GM03348 (cell line): ENCODE data around the gene RAD51D.
"Not testable (repeated sequence)": the region's sequence is repeated elsewhere in the genome, so short reads cannot be mapped to it uniquely, and the experiment has no call there.

Source experiments
- DNase-seq: peaks from one replicate; pipeline ENCODE4 v3.0.0; 2012; ENCODE audit warnings: low spot score

Gene RAD51D

DNA sequence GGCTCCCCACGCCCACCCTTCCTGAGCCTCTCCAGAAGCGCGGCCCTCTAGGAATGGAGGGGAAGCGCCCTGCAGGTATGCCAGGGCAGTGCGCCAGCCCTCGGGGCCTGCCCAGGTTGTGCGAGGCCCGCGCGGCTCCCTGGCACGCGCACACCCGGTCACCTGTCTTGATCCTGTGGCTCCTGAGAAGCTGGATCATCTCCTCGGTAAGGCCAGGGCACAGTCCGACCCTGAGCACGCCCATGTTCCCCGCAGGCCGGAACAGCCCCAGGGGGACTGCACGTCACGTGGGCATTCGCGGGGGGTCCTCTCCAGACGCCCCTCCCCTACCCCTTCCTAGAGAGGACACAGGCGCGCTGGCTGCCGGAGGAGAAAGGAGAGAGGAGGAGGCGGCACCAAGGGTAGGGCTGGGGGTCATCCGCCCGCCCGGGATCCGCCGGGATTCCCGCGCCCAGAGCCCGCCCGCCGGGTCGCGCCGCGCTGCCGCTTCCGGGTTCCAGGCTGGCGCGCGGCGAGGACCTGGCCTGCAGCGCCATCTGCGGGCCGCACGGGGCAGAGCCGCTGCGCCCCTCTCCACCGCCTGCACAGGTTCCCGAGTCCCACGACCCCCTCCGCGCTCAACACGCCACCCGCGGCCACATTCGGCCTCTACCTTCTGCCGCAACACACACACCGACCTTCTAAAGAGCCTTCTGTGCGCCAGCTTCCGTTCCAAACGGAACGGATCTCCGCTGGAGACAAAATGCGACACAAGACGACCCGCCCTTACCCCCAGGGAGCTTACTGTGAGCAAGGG lies at the start of gene RAD51D:
RAD51D (minus strand) TSS at position 491 of the 796 bp plus-strand sequence; CDS start at position 244, 247 bp downstream.
- peak; percentile 95 for DNase-seq

DNA sequence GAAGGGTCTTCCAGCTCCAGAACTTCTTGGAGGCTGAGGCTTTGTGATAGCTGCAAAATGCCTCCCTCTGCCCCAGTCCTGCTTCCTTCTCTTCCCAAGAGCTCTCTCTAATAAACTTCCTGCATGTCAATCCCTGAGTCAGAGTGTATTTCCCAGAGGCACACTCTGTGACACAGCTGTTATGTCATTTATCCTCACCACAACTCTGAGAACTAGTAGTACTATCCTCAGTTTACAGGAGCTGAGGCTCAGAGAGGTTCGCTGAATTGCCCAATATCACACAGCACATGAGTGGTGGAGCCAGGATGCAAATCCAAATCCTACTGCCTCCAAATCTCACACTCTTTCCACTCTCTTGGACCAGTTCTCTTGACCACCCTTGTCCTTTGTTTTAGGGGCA lies 48.0 kb upstream of the RAD51D start:
- DNase-seq, result no peak

DNA sequence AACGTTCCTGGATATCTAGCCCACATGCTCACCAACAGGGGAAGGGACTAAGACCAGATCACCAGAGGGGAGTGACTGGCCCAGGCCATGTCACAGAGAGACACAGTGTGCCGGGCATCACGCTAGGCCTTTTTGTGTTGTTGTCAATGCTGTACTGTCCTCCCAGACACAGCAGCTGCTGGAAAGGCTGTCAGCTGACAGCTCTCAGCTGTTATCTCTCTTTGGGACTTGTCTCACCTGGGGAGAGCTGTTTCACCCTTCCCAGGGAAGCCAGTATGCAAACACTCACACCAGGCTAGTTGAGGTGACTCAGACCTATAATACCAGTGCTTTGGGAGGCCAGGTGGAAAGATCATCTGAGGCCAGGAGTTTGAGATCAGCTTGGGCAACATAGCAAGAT lies 47.4 kb upstream of the RAD51D start:
- no peak for DNase-seq

DNA sequence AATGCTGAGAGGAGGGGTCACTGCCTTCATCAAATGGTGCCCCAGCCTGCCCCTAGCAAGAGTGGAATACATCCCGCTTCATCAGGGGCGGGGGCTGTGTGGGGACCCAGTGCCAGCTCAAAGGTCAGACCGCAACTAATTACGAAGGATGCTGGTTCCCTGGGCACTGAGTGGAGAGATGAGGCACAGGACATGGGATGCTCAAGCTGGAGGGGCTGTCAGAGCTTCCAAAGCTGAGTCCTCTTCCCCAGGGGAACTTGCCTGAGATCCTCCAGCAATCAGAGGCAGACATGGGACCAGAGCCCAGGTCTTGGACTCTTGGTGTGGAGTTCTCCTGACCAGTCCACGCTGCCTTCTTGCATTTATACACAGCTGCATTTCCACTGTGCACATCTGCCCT lies 46.9 kb upstream of the RAD51D start:
- DNase-seq, result no peak

DNA sequence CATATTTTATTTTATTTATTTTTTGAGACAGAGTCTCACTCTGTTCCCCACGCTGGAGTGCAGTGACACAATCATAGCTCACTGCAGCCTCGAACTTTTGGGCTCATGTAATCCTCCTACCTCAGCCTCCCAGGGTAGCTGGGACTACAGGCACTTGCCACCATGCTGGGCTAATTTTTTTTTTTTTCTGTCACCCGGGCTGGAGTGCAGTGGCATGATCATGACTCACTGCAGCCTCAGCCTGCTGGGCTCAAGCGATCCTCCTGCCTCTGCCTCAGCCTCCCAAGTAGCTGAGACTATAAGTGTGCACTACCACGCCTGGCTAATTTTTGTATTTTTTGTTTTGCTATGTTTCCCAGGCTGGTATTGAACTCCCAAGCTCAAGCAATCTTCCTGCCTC lies 45.1 kb upstream of the RAD51D start:
- no peak for DNase-seq

DNA sequence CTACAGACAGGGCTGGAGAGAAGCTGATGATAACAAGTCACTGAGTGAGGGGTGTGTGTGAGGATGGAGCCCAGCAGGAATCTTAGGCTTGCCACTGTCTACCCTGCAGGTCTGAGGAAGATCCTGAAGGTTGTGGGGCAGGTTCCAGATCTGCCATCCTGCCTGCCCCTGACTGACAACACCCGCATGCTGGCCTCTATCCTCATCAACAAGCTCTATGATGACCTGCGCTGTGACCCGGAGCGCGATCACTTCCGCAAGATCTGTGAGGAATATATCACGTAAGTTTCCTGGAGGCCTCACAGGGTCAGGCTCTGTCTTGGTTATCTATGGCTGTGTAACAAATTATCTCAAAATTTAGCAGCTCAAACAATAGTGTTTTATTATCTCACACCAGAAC lies 44.2 kb upstream of the RAD51D start:
- no peak for DNase-seq

DNA sequence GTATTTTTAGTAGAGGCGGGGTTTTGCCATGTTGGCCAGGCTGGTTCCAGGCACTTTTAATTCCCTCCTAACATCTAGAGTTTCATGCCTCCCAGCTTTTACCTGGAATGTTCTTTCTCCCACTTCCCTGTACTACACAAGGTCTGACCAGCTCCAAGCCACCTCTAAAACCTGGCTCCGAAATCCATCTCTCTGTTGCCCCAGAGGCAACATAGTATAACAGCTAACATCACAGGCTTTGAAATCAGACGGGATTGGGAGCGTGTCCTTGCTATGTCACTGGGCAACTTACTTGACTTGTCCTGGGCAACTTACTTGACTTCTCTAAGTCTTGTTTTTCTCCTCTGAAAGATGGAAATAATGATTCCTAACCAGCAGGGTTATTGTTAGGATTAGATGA lies 43.1 kb upstream of the RAD51D start:
- DNase-seq, result no peak

DNA sequence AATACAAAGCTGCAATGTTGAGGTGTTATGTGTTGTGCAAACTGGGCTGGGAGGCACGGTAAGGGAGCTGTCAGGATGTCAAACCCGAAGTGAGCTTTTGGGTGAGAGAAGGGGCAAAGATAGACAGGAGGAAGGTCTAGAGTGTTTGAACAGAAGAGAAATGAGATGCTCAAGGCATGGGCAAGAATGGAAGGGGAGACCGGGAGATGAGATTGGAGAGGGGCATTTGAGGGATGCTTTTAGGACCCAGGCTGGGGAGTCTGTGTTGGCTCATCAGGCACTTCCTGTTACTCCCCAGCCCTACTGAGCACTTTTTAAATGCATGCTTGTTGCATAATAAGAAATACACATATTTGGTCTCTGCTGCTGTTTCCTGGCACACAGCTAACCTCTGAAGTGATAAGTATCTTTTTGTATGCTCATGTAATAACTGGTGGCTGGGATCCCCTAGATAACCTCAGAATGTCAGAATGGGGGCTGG lies 41.7 kb upstream of the RAD51D start:
- no peak for DNase-seq

DNA sequence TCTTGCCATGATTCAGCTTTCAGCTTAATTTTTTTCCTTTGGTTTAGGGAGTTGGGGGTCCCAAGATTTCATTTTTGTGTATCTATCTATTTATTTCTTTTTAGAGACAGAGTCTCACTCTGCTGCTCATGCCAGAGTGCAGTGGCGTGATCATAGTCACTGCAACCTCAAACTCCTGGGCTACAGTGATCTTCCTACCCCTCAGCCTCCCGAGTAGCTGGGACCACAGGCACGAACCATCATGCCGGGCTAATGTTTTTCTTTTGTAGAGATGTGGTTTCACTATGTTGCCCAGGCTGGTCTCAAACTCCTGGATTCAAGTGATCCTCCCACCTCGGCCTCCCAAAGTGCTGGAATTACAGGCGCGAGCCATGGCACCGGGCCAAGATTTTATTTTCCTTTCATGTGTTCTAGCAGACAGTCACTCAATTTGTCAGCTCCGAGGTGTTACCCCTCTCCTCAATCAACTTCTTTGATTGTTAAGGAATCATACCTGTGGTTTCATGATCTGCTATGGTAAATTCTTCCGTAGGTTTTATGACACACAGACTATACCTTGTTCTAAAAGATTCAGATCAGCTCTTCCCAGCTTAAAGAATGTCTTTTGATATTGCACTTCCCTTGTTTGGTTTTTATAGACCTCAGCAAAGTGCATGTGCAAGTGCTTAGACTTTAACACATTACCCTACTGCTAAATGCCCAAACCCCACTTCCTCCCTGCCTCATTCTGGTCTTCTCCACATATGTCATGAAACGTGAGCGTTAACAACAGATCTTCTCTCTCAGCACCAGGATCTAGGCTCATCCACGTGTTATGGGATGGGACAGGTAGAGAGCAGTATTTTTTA lies 40.9 kb upstream of the RAD51D start:
- no peak for DNase-seq

DNA sequence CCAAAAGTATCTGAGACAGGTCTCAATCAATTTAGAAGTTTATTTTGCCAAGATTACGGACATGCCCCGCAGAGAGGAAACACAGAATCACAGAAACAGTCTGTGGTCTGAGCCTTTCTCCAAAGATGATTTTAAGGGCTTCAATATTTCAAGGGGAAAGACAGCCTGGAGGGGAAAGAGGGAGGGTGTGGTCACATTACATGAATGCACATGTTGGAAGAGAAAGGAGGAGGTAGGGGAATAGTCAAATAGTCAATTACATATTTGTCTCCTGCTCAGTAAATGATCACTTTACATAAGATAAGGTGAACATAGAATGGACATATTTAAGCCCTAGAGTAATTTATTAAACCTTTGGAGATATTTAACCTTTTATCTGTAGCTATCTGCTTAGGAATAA lies 40.3 kb upstream of the RAD51D start:
- DNase-seq, result no peak

DNA sequence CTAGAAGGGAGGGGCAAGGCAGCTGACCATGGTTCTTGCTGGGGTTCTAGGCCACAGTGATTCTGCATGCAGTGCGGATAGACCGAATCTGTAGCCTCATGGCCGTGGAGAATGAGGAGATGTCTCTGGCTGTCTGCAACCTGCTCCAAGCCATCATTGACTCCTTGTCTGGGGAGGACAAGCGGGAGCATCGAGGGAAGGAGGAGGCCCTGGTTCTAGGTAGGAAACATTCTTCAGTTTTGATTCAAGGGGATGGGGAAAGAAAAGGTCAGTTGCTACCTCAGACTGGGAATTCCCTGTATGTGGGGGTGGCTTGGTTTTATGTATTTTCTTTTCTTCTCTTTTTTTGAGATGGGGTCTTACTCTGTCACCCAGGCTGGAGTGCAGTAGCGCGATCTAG lies 35.6 kb upstream of the RAD51D start:
- DNase-seq, result no peak

DNA sequence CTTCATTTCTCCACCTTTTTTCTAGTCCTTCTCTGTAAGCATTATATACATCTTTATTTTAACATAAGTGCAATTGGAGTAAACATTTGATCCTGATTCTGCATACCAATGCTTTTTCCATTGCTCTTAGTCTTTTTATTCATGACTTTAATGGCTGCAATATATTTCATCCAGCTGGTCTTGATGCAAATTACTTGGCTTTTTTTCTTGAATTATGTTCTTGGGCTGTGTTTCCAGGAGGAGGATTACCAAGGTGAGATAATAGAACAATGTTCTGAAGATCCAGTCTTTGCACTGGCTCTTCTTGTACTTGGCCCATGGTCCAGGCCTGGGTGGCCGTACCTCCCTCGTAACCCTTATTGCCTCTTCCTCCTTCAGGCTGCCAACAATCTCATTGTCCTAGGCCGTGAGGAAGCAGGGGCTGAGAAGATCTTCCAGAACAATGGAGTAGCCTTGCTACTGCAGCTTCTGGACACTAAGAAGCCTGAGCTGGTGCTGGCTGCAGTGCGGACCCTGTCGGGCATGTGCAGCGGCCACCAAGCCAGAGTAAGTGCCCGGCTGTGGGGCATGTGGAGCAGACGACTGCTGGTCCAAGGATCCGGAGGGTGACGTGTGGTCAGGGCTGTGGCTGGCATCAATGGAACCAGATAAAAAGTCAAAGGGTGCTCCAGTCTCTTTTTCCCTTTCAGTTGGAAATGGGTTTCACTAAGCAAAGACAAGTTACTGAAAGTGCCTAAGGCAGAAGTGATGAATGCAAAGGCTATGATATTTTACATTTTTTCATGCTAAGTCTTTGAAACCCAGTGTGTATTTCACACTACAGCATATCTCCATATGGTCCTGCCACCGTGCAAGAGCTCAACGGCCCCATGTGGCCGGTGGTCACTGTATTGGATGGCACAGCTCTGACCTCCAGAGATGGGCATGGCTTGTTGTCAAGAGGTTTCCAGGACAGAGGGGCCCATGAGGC lies 34.8 kb upstream of the RAD51D start:
- DNase-seq, result no peak

DNA sequence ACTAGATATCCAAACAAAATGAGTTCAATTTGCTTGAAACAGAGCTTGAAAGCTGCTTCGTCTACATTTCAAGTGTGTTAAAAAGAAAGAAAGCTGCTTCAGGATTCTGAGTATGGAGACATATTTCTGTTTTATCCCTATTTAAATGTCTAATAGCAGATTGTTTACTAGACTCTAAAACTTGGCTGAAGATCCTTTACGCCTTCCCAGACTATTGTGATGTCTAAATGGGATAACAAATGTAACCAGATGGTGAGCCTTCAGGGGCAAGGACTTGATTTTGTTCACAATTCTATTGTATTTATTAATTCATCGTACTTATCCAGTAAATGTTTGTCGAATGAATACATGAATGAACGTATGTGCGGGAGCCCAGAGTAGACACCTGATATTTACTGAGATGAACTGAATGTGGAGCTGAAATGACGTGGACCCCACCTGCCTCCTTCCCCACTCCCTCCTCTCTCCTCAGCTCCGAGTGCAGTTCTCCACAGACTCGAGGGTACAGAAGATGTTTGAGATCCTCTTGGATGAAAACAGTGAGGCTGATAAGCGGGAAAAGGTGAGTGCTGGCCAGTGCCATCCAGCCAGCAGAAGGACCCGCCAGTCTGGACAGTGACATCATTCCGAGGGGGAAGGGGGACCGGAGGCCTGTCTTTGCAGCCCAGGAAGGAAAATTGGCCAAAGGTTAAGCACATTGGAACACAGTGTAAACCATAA lies 32.9 kb upstream of the RAD51D start:
- DNase-seq, result no peak

DNA sequence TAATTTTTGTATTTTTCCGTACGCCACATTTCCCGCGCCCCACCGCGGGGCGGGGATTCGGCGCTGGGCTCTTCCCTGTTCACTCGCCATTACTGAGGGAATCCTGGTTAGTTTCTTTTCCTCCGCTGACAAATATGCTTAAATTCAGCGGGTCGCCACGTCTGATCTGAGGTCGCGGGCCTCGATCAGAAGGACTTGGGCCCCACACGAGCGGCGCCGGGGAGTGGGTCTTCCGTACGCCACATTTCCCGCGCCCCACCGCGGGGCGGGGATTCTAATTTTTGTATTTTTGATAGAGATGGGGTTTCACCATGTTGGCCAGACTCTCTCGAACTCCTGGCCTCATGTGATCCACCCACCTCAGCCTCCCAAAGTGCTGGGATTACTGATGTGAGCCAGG lies 31.4 kb upstream of the RAD51D start:
- DNase-seq, result not testable (repeated sequence)

DNA sequence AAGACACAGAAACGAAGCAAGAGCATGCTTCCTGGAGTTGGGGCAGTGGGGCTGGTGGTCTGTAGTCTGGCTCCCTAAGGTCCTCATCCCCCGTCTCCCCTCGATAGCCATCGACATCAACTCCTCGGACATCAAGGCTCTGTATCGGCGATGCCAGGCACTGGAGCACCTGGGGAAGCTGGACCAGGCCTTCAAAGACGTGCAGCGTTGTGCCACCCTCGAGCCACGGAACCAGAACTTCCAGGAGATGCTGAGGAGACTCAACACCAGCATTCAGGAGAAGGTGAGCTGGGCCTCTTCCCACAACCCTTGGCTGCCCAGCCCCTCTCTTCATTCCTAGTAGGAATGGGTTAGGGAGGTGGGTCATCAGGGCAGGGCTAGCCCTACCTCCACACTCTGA lies 30.3 kb upstream of the RAD51D start:
- no peak for DNase-seq

DNA sequence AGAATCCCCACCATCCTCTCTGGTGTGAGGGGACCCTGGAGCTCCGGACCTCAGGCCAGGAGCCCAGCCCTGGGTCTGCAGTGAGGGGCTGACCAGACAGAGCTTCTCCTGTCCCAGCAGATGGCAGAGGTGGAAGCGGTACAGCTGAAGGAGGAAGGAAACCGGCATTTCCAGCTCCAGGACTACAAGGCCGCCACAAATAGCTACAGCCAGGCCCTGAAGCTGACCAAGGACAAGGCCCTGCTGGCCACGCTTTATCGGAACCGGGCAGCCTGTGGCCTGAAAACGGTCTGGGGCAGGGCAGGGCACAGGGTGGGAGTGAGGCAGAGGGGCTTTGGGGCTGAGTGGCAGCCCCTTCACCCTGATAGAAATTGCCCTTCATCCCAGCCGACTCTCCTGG lies 28.5 kb upstream of the RAD51D start:
- no peak for DNase-seq

DNA sequence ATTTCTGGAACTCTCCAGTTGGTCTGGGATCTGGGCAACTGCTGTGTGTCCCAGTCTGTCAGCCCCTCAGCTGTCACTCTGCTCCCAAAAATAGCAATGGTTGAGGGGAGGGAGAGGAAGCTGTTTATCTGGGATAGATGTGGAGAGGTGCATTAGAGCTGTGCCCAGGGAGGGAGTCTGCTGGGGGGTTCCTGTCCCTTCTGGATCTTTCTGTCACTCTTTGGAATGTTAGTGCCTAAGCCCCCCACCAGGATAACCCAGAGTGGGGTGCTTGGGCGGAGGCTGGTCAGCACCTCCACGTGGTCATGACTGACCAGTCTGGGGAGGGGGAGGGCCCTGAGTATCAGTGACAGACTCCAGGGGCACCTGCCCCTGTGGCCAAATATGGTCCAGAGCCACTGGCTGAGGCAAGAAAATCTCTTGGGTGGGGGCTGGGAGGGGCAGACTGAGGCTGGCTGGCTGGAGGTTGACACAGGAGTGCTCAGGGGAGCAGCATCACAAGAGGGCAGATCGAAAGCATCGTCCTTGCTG lies 27.8 kb upstream of the RAD51D start, which contains the start of gene UNC45B:
UNC45B (plus strand) TSS at position 443 of the 531 bp plus-strand sequence. CDS start 447 bp downstream, outside the sequence.
- no peak for DNase-seq

DNA sequence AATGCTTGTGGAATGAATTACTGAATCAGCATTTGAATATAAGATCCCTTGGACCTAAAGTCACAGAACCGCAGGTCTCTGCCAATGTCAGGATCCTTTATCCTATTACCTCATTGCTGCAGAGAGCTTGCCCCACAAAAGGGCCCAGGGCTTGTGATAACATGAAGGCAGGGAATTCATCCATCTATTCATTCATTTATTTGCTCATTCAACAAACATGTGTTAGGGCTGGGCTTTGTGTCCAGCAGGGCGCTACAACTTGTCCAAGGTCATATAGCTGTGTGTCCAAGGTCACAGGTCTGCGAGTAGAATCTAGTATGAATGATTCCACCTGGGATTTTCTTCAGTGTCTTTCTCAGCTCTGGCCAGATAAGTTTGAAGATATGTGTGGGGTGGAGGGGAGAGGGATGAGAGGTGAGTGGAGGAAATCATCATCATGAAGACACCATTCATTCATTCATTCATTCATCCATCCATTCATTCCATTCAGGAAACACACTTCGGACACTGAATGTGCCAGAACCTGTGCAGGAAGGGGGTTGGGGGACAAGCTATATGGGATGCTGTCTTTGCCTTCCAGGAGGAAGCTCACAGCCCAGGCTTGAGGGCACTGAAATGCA lies 26.7 kb upstream of the RAD51D start:
- no peak for DNase-seq

DNA sequence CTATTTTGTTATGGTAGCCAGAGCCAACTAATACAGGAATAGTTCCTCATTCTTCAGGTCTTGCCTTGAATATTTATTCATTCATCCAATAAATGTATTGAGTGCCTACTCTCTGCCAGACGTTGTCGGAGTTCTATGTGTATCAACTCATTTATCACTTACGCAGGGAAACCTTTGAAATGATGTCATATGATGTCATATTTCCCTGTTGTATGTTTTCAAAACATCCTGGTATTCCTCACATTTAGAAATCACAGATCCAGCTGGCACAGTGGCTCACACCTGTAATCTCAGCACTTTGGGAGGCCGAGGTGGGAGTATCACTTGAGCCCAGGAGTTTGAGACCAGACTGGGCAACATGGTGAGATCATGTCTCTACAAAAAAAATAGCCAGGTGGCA lies 25.2 kb upstream of the RAD51D start:
- no peak for DNase-seq

DNA sequence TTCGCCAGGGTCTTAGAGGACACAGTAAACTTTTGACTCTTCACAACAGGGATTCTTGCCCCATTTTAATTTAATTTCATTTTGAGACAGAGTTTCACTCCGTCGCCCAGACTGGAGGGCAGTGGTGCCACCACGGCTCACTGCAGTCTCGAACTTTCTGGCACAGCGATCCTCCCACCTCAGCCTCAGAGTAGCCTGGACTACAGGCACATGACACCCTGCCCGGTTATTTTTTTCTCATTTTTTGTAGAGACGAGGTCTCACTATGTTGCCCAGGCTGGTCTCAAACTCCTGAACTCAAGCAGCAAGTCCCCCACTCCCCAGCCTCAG lies 22.8 kb upstream of the RAD51D start:
- DNase-seq, result no peak
